Skin epidermis (tissue), 12 donors: ENCODE measurements around the gene CCDC200.
"Not testable (repeated sequence)": the region's sequence is repeated elsewhere in the genome, so short reads cannot be mapped to it uniquely, and the experiment has no call there.

Experiments
- H3K27ac ChIP-seq, 21 experiments: fragments of 200-600 bp; sonication (generic) in 11 of 21; one replicate each; pipeline ENCODE4 v1.5.0; 2020; ENCODE audit warnings: mild to moderate bottlenecking in 3 of 21, inconsistent platforms in 2 of 21, moderate library complexity in 2 of 21
- H3K4me3 ChIP-seq, 7 experiments: fragments of 200-600 bp; sonication (generic) in 2 of 7; one replicate each; pipeline ENCODE4 v1.5.0; 2020; ENCODE audit warnings: inconsistent platforms in 2 of 7, mild to moderate bottlenecking in 2 of 7, moderate library complexity in 1 of 7

Gene CCDC200

GRCh38 chr17:43228020-43228782 lies at the start of gene CCDC200:
Gene CCDC200, minus strand, starts transcription at chr17:43228623. Its CDS starts 69 bp downstream, at chr17:43228554.
- H3K4me3 ChIP-seq, H3K27ac ChIP-seq: not testable (repeated sequence)

GRCh38 chr17:43272914-43273313 lies 44.5 kb upstream of the CCDC200 start:
- not testable (repeated sequence) for H3K27ac ChIP-seq, H3K4me3 ChIP-seq

GRCh38 chr17:43272483-43272882 lies 44.1 kb upstream of the CCDC200 start:
- not testable (repeated sequence) for H3K27ac ChIP-seq, H3K4me3 ChIP-seq

- H3K4me3 ChIP-seq = not testable (repeated sequence)
Observed at GRCh38 chr17:43270552-43271504, 42.4 kb upstream of the CCDC200 start.

GRCh38 chr17:43246456-43246855 lies 18.0 kb upstream of the CCDC200 start:
- Histone ChIP-seq H3K27ac (peak overlapping the region in 14 of 21 experiments; percentile 41 to 78 (median 67)), H3K4me3 (peak overlapping the region in 1 of 7 experiments; percentile 19)

More at GRCh38 chr17:43270552-43271504, 42.4 kb upstream of the CCDC200 start:
- H3K27ac ChIP-seq = not testable (repeated sequence)

- H3K4me3 ChIP-seq, H3K27ac ChIP-seq: not testable (repeated sequence)
Observed at GRCh38 chr17:43240596-43241352, 12.4 kb upstream of the CCDC200 start.

- not testable (repeated sequence) for H3K4me3 ChIP-seq, H3K27ac ChIP-seq
Observed at GRCh38 chr17:43239597-43239996, 11.2 kb upstream of the CCDC200 start.

GRCh38 chr17:43233877-43234276 lies 5.5 kb upstream of the CCDC200 start, which contains the start of gene RNU2-1:
Gene RNU2-1, minus strand, starts transcription at chr17:43233977.
- not testable (repeated sequence) for H3K27ac ChIP-seq, H3K4me3 ChIP-seq

GRCh38 chr17:43233263-43233662 lies 4.8 kb upstream of the CCDC200 start:
- not testable (repeated sequence) for H3K4me3 ChIP-seq, H3K27ac ChIP-seq

- H3K4me3 ChIP-seq = peak overlapping the region in 2 of 7 experiments; percentile 4 to 8
- H3K27ac ChIP-seq = peak overlapping the region in 8 of 21 experiments; percentile 0 to 49 (median 16)
Observed at GRCh38 chr17:43232021-43232699, 3.7 kb upstream of the CCDC200 start.

- H3K27ac ChIP-seq = peak overlapping the region in 8 of 21 experiments; percentile 0 to 60 (median 16)
- peak overlapping the region in 2 of 7 experiments; percentile 4 to 8 for H3K4me3 ChIP-seq
Observed at GRCh38 chr17:43231205-43232020, 3.0 kb upstream of the CCDC200 start.

GRCh38 chr17:43226393-43226792 lies 2.0 kb downstream of the CCDC200 start:
- H3K27ac ChIP-seq = no peak overlapping the region

GRCh38 chr17:43224146-43224705 lies 4.2 kb downstream of the CCDC200 start:
- H3K4me3 ChIP-seq = no peak overlapping the region

More at GRCh38 chr17:43226393-43226792, 2.0 kb downstream of the CCDC200 start:
- H3K4me3 ChIP-seq = no peak overlapping the region

GRCh38 chr17:43220511-43221125 lies 7.8 kb downstream of the CCDC200 start:
- no peak overlapping the region for H3K4me3 ChIP-seq
- H3K27ac ChIP-seq = no peak overlapping the region

More at GRCh38 chr17:43224146-43224705, 4.2 kb downstream of the CCDC200 start:
- no peak overlapping the region for H3K27ac ChIP-seq

GRCh38 chr17:43219746-43220380 lies 8.6 kb downstream of the CCDC200 start:
- Histone ChIP-seq H3K27ac (no peak overlapping the region), H3K4me3 (no peak overlapping the region)

GRCh38 chr17:43219001-43219400 lies 9.4 kb downstream of the CCDC200 start:
- Histone ChIP-seq H3K4me3 (no peak overlapping the region), H3K27ac (no peak overlapping the region)

GRCh38 chr17:43217614-43218087 lies 10.8 kb downstream of the CCDC200 start:
- H3K27ac ChIP-seq = no peak overlapping the region
- no peak overlapping the region for H3K4me3 ChIP-seq
